Measurements from ENCODE around the gene MYO1A.

MYO1A gene

DNA sequence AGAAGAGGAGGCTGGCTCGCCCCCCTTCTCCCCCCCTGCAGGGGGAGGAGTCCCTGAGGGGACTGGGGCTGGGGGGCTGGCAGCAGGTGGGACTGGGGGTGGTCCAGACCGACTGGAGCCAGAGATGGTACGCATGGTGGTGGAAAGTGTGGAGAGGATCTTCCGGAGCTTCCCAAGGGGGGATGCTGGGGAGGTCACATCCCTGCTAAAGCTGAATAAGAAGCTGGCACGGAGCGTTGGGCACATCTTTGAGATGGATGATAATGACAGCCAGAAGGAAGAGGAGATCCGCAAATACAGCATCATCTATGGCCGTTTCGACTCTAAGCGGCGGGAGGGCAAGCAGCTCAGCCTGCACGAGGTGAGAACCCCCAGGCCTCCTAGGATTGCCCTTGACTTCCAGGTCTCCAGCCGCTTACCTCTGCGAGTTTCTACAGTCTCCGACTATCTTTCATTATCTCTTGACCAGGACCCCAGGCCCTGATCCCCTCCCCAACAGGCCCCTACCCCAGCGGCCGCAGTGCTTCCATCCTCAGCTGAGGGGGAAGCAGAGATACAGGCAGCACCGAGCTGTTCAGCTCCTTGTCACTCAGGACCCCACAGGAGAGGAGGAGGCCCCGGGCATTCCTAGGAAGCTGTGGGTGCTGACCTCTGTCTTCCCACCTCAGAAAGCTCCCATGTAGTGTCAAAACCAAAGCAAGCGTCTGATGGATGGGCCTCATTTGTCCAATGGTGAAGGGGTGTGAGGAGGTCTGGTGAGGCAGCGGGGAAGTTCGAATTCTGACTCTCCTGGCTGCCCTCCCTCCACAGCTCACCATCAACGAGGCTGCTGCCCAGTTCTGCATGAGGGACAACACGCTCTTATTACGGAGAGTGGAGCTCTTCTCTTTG, 42.0 kb upstream of the MYO1A start:
- Histone ChIP-seq H3K9ac (ENCODE audit: low read depth, low read length) (no peak overlapping the region), H3K4me1 (ENCODE audit: control insufficient read depth, insufficient read depth, low read length) (peaks cover 13% of the 10 kb centered on the region), H3K27me3 (ENCODE audit: control insufficient read depth, insufficient read depth, low read length) (no peaks in the 10 kb centered on the region), H3K4me3 (ENCODE audit: low read depth, low read length) (no peak overlapping the region), H3K36me3 (ENCODE audit: control insufficient read depth, insufficient read depth, low read length) (peaks cover 42% of the 10 kb centered on the region), H3K9me3 (ENCODE audit: control insufficient read depth, insufficient read depth, low read length) (no peaks in the 10 kb centered on the region)

GRCh38 chr12:57090924-57091637, 41.2 kb upstream of the MYO1A start:
- Histone ChIP-seq H3K4me1 (ENCODE audit: control insufficient read depth, insufficient read depth, low read length) (peaks cover 12% of the 10 kb centered on the region), H3K4me3 (ENCODE audit: low read depth, low read length) (peak overlapping the region; percentile 30), H3K27me3 (ENCODE audit: control insufficient read depth, insufficient read depth, low read length) (no peaks in the 10 kb centered on the region), H3K36me3 (ENCODE audit: control insufficient read depth, insufficient read depth, low read length) (peaks cover 37% of the 10 kb centered on the region), H3K9me3 (ENCODE audit: control insufficient read depth, insufficient read depth, low read length) (no peaks in the 10 kb centered on the region), H3K9ac (ENCODE audit: low read depth, low read length) (no peak overlapping the region)

DNA sequence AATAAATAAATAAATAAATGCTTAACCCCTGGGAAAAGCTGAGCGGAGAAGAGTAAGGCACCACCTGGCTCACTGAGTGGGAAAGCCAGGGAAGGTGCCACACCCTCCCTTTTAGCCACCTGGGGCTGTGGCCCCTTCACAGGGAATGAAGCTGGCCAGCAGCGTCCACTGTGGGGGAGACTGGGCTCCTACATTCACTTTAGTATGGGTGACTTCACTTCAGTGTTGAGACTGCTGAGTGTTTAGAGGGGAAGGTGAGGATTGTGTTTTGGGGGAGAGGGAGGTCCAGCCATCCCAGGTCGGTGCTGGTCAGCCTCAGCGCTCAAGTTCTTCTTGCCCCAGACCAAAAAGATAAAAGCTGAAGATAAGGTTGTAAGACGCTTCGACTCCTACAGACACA, 40.6 kb upstream of the MYO1A start:
- Histone ChIP-seq H3K4me3 (ENCODE audit: low read depth, low read length) (peak overlapping the region; percentile 30), H3K4me1 (ENCODE audit: control insufficient read depth, insufficient read depth, low read length) (peaks cover 18% of the 10 kb centered on the region), H3K9ac (ENCODE audit: low read depth, low read length) (no peak overlapping the region), H3K9me3 (ENCODE audit: control insufficient read depth, insufficient read depth, low read length) (no peaks in the 10 kb centered on the region), H3K27me3 (ENCODE audit: control insufficient read depth, insufficient read depth, low read length) (no peaks in the 10 kb centered on the region), H3K36me3 (ENCODE audit: control insufficient read depth, insufficient read depth, low read length) (peaks cover 37% of the 10 kb centered on the region)

GRCh38 chr12:57089271-57090245, 39.6 kb upstream of the MYO1A start:
- peaks cover 32% of the 10 kb centered on the region for H3K36me3 ChIP-seq (ENCODE audit: control insufficient read depth, insufficient read depth, low read length)
- H3K4me3 ChIP-seq (ENCODE audit: low read depth, low read length): peak overlapping the region; percentile 81
- no peaks in the 10 kb centered on the region for H3K27me3 ChIP-seq (ENCODE audit: control insufficient read depth, insufficient read depth, low read length)
- peak overlapping the region; percentile 28 for H3K9ac ChIP-seq (ENCODE audit: low read depth, low read length)
- H3K4me1 ChIP-seq (ENCODE audit: control insufficient read depth, insufficient read depth, low read length): peaks cover 17% of the 10 kb centered on the region
- no peaks in the 10 kb centered on the region for H3K9me3 ChIP-seq (ENCODE audit: control insufficient read depth, insufficient read depth, low read length)

GRCh38 chr12:57088354-57089270, 38.7 kb upstream of the MYO1A start, which contains the start of gene NAB2:
Gene NAB2, plus strand, starts transcription at chr12:57089114. Its CDS starts 158 bp downstream, at chr12:57089272.
- H3K27me3 ChIP-seq (ENCODE audit: control insufficient read depth, insufficient read depth, low read length): no peaks in the 10 kb centered on the region
- H3K9ac ChIP-seq (ENCODE audit: low read depth, low read length): peak within 1 kb of the TSS; percentile 83
- H3K36me3 ChIP-seq (ENCODE audit: control insufficient read depth, insufficient read depth, low read length): peaks cover 26% of the 10 kb centered on the region
- no peaks in the 10 kb centered on the region for H3K9me3 ChIP-seq (ENCODE audit: control insufficient read depth, insufficient read depth, low read length)
- H3K4me1 ChIP-seq (ENCODE audit: control insufficient read depth, insufficient read depth, low read length): peaks cover 11% of the 10 kb centered on the region
- peak within 1 kb of the TSS; percentile 85 for H3K4me3 ChIP-seq (ENCODE audit: low read depth, low read length)

- Histone ChIP-seq H3K27me3 (ENCODE audit: control insufficient read depth, insufficient read depth, low read length) (no peaks in the 10 kb centered on the region), H3K4me3 (ENCODE audit: low read depth, low read length) (peak overlapping the region; percentile 85), H3K36me3 (ENCODE audit: control insufficient read depth, insufficient read depth, low read length) (peaks cover 19% of the 10 kb centered on the region), H3K9ac (ENCODE audit: low read depth, low read length) (peak overlapping the region; percentile 83), H3K9me3 (ENCODE audit: control insufficient read depth, insufficient read depth, low read length) (no peaks in the 10 kb centered on the region), H3K4me1 (ENCODE audit: control insufficient read depth, insufficient read depth, low read length) (peaks cover 8% of the 10 kb centered on the region)
These were observed 37.9 kb upstream of the MYO1A start for GRCh38 chr12:57087691-57088353.

DNA sequence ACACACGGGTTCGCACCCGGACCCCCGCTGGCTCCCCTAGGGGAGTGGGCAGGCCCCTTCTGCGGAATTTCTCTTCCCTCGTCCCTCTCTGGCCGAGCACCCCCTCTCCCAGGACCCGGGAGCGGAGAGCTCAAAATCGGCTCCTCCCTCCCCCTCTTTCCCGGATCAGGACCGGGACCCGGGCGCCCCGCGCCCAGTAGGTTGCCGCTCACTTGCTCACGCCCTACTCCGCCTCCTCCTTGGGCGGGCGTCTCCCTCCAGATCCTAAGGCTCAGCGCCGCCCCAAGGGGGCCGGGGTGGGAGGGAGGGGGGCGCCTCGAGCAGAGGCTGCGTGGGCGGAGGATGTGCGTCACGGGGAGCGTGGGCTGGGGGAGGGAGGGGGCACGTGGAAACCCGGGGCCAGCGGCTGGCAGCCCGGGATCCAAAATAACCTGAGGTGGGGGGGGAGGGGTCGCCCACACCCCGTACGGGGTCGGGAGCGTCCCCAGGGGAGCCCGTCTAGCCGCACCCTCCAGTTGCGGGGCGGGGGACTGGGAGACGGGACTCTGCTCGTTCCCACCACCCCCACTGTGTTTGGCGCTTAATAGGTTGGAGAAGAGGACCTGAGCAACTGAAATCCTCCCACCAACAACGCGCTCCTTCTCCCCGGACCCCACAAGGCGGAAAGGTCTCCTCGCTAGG, 37.2 kb upstream of the MYO1A start:
- Histone ChIP-seq H3K9me3 (ENCODE audit: control insufficient read depth, insufficient read depth, low read length) (no peaks in the 10 kb centered on the region), H3K36me3 (ENCODE audit: control insufficient read depth, insufficient read depth, low read length) (peaks cover 12% of the 10 kb centered on the region), H3K27me3 (ENCODE audit: control insufficient read depth, insufficient read depth, low read length) (no peaks in the 10 kb centered on the region), H3K9ac (ENCODE audit: low read depth, low read length) (peak overlapping the region; percentile 57), H3K4me1 (ENCODE audit: control insufficient read depth, insufficient read depth, low read length) (peaks cover 8% of the 10 kb centered on the region), H3K4me3 (ENCODE audit: low read depth, low read length) (peak overlapping the region; percentile 67)

- Histone ChIP-seq H3K4me3 (ENCODE audit: low read depth, low read length) (peak overlapping the region; percentile 67), H3K36me3 (ENCODE audit: control insufficient read depth, insufficient read depth, low read length) (peaks cover 8% of the 10 kb centered on the region), H3K9me3 (ENCODE audit: control insufficient read depth, insufficient read depth, low read length) (no peaks in the 10 kb centered on the region), H3K4me1 (ENCODE audit: control insufficient read depth, insufficient read depth, low read length) (peaks cover 8% of the 10 kb centered on the region), H3K9ac (ENCODE audit: low read depth, low read length) (peak overlapping the region; percentile 57), H3K27me3 (ENCODE audit: control insufficient read depth, insufficient read depth, low read length) (no peaks in the 10 kb centered on the region)
These were observed 36.6 kb upstream of the MYO1A start for GRCh38 chr12:57086493-57087009.

GRCh38 chr12:57085999-57086492, 36.1 kb upstream of the MYO1A start:
- H3K4me3 ChIP-seq (ENCODE audit: low read depth, low read length): peak overlapping the region; percentile 67
- H3K9ac ChIP-seq (ENCODE audit: low read depth, low read length): peak overlapping the region; percentile 49
- no peaks in the 10 kb centered on the region for H3K27me3 ChIP-seq (ENCODE audit: control insufficient read depth, insufficient read depth, low read length)
- peaks cover 8% of the 10 kb centered on the region for H3K4me1 ChIP-seq (ENCODE audit: control insufficient read depth, insufficient read depth, low read length)
- H3K36me3 ChIP-seq (ENCODE audit: control insufficient read depth, insufficient read depth, low read length): peaks cover 3% of the 10 kb centered on the region
- H3K9me3 ChIP-seq (ENCODE audit: control insufficient read depth, insufficient read depth, low read length): no peaks in the 10 kb centered on the region
